IPS-18a (cell line): ENCODE measurements around the gene PPM1L.

Experiments used
- H3K27ac ChIP-seq: one replicate; pipeline ENCODE4 v1.5.1; 2013; ENCODE audit warnings: low read length
- H3K27me3 ChIP-seq: one replicate; pipeline ENCODE4 v1.6.1; 2013; ENCODE audit warnings: mild to moderate bottlenecking, low read length; ENCODE audit not compliant: control insufficient read depth, insufficient read depth
- H3K36me3 ChIP-seq: one replicate; pipeline ENCODE4 v1.6.1; 2013; ENCODE audit warnings: low read depth, low read length; ENCODE audit not compliant: control insufficient read depth
- H3K4me1 ChIP-seq: one replicate; pipeline ENCODE4 v1.6.1; 2013; ENCODE audit warnings: low read depth, low read length; ENCODE audit not compliant: control insufficient read depth
- H3K4me3 ChIP-seq: one replicate; pipeline ENCODE4 v1.5.1; 2013; ENCODE audit warnings: low read length
- H3K9ac ChIP-seq: one replicate; pipeline ENCODE4 v1.6.1; 2013; ENCODE audit warnings: mild to moderate bottlenecking, low read length, moderate library complexity
- H3K9me3 ChIP-seq: one replicate; pipeline ENCODE4 v1.6.1; 2013; ENCODE audit warnings: low read depth, low read length; ENCODE audit not compliant: control insufficient read depth

Gene PPM1L

DNA sequence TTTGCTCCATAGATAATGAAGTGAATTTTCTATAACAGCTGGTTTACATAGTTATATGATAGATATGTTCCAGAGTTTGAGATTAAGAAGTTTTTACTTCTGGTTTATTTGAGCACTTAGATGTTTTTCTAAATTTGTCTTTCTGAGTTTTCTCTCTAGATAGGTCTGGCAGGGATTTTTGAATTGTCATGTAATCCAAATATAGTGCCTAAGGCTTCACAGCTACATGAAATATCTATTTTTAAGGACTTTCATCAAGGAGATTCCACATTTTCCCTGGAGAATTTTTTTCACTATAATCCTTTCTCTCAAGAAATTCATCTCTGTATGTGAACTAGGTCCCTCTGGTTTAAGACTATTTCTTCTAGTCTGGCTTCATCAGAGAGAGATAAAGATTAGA lies 12.0 kb downstream of the PPM1L start:
- Histone ChIP-seq H3K4me3 (no peak overlapping the region), H3K9me3 (no peaks in the 10 kb centered on the region), H3K4me1 (no peaks in the 10 kb centered on the region), H3K9ac (no peak overlapping the region), H3K36me3 (no peaks in the 10 kb centered on the region), H3K27me3 (no peaks in the 10 kb centered on the region), H3K27ac (no peak overlapping the region)

DNA sequence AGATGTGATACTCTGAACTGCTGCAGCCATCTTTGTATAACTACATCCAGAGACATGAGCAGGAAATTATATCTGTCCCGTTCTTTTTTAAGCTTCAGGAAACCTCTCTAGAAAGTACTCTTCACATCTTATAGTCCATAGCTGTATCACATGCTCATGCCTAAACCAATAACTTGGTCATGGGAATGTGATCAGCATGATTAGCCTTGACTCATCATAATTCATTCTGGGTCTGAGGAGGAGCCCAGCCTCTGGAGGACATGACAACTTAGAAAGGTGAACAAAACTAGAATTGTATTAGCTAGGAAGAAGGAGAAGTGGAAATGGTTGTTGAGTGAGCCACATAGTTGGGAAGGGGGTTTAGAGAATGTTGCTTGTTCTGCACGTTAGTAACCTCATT lies 12.9 kb downstream of the PPM1L start:
- H3K4me1 ChIP-seq = no peaks in the 10 kb centered on the region
- no peaks in the 10 kb centered on the region for H3K27me3 ChIP-seq
- H3K36me3 ChIP-seq = no peaks in the 10 kb centered on the region
- no peak overlapping the region for H3K4me3 ChIP-seq
- H3K27ac ChIP-seq = no peak overlapping the region
- H3K9ac ChIP-seq = no peak overlapping the region
- H3K9me3 ChIP-seq = no peaks in the 10 kb centered on the region

DNA sequence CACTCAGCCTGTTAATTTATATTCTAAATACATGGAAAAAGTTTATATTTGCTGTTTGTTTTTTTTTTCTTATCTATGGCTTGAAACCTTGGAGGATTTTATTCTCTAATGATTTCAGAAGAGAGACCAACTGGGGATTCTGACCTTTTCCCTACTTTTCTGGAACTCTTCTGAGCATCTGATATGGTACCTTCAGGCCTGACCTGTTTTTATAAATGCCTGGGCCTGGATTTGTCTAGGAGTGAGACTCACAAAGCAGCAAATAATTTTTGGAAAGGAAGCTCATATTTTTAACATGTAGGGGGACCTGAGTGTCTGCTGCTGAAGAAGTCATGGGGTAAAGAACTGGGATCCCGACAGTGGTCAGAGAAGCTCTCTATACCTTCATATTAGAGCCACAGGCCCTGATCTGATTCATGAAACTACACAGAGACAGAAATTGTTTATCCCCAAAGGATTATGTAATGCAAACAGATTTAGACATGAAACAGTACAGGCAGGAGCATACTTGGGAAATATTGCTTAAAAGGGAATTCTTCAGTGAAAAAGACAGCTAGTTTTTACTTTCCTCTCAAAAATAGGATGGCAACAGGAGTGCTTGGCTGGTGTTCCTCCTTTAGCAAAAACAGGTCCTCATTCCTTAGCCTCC lies 15.9 kb downstream of the PPM1L start:
- Histone ChIP-seq H3K9me3 (no peaks in the 10 kb centered on the region), H3K9ac (no peak overlapping the region), H3K27ac (no peak overlapping the region), H3K4me1 (no peaks in the 10 kb centered on the region), H3K4me3 (no peak overlapping the region), H3K36me3 (no peaks in the 10 kb centered on the region), H3K27me3 (no peaks in the 10 kb centered on the region)

DNA sequence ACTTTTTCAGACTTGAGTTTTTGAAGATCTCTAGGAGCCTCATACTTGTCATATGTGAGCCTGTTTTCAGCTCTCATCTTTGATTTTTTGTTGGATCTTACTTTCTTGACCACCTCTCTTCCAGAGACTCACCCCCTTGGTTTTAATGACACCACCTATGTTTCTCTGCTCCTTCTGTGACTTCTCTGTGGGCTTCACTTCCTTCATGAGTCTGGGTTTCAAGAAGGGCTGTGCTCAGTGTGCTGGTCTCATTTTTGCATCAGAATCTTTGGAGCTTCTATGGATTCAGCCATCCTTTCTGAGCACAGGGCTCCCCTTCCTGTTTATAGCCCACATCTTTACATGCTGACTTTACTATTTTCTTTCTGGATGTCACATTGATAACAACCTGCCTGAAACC lies 17.7 kb downstream of the PPM1L start:
- H3K36me3 ChIP-seq = no peaks in the 10 kb centered on the region
- no peak overlapping the region for H3K27ac ChIP-seq
- no peaks in the 10 kb centered on the region for H3K4me1 ChIP-seq
- no peak overlapping the region for H3K4me3 ChIP-seq
- H3K27me3 ChIP-seq = no peaks in the 10 kb centered on the region
- H3K9ac ChIP-seq = no peak overlapping the region
- H3K9me3 ChIP-seq = no peaks in the 10 kb centered on the region

DNA sequence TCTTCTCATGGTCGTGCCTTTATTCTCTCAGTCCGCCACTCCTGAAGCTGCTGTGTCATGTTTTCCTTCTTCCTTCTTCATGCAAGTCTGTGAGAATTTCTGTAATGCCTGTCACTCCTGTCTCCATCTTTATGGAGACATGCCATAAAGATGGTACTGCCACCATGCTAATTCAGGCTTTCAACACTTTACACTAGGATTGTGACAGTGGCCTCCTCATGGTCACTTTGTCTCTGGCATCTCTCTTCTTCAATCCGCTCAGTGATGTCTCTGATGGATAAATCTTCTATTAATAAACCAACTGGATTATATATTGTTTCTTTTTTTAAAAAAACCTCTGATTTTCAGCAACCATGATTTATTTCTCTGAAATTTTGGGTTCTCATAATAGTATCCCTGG lies 18.1 kb downstream of the PPM1L start:
- Histone ChIP-seq H3K4me1 (no peaks in the 10 kb centered on the region), H3K9me3 (no peaks in the 10 kb centered on the region), H3K4me3 (no peak overlapping the region), H3K27me3 (no peaks in the 10 kb centered on the region), H3K9ac (no peak overlapping the region), H3K27ac (no peak overlapping the region), H3K36me3 (no peaks in the 10 kb centered on the region)

DNA sequence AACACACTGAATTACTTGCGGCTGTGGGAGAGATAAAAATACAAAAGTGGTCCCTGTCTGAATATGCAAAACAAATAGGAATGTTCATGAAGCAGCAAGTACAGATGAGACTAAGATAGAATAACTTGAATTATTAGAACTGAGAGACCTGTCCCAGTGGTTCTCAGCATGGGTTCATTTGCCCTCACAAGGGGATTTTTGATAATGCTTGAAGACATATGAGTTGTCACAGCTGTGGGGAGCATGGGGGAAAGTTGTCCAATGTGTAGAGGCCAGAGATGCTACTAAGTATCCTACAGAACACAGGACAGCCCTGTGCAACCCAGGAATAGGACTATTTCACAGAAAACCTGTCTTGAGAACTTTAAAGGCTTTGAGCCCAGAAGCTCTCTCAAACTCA lies 22.4 kb downstream of the PPM1L start:
- Histone ChIP-seq H3K27ac (no peak overlapping the region), H3K9ac (no peak overlapping the region), H3K4me1 (no peaks in the 10 kb centered on the region), H3K4me3 (no peak overlapping the region), H3K9me3 (no peaks in the 10 kb centered on the region), H3K36me3 (no peaks in the 10 kb centered on the region), H3K27me3 (no peaks in the 10 kb centered on the region)

DNA sequence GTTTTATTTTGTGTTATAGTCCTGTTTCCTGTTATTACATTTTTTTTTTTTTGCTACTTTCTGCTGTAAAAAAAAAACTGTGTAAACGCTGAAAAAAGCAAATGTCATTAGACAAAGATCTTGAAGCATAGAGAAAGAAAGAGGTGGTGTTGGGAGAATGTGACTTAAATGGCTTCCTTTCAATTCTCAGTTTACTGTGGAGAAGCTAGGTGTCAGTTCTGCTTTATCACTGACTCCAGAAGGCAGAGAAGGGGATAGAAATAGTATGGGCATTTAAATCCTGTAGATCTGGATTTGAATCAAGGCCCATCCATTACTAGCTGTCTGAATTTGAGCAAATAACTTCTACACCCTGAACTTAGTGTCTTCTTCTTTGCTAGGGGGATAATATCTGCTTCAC lies 23.0 kb downstream of the PPM1L start:
- Histone ChIP-seq H3K9ac (no peak overlapping the region), H3K9me3 (no peaks in the 10 kb centered on the region), H3K4me1 (peaks cover 1% of the 10 kb centered on the region), H3K27ac (no peak overlapping the region), H3K36me3 (no peaks in the 10 kb centered on the region), H3K4me3 (no peak overlapping the region), H3K27me3 (no peaks in the 10 kb centered on the region)

DNA sequence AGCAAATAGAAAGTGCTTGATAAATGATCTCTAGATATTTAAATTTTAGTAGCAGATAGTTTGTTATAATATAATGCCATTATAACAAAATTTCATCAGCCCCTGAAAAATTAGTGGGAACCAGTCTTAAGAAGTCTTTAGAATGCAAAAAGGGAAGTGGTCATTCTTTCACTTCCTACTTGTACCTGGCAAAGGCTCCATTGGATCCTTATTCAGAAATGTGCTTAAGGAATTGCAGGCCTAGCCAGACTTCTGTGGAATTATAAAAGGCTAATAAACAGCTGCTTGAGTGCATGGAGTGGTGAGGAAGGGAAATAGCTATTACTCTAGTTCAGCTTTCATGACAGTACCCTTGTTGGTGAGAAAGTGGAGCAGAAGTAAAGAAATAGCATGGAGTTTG lies 24.2 kb downstream of the PPM1L start:
- peaks cover 11% of the 10 kb centered on the region for H3K4me1 ChIP-seq
- no peaks in the 10 kb centered on the region for H3K9me3 ChIP-seq
- no peak overlapping the region for H3K27ac ChIP-seq
- no peak overlapping the region for H3K9ac ChIP-seq
- H3K4me3 ChIP-seq = no peak overlapping the region
- H3K36me3 ChIP-seq = no peaks in the 10 kb centered on the region
- H3K27me3 ChIP-seq = no peaks in the 10 kb centered on the region

DNA sequence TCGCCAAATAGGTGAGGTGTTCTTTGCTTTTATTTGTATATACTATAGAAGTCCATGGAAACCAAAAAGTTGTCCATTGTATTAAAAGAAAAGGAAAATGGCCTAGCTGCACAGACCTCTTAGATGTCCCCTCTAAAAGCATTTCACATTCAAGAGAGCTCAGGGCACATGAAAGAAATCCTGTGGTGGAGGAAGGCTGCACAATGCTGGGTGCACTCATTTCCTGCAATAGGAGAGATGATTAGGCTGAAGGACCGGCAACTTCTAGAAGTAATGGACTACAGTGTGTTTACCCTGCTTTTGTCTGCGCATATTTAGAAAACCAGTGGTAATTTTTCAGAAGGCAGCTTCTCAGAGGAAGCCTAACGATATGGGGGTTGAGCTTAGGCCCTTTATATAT lies 25.4 kb downstream of the PPM1L start:
- Histone ChIP-seq H3K9ac (no peak overlapping the region), H3K4me3 (no peak overlapping the region), H3K9me3 (no peaks in the 10 kb centered on the region), H3K4me1 (peaks cover 11% of the 10 kb centered on the region), H3K27ac (no peak overlapping the region), H3K36me3 (no peaks in the 10 kb centered on the region), H3K27me3 (no peaks in the 10 kb centered on the region)

DNA sequence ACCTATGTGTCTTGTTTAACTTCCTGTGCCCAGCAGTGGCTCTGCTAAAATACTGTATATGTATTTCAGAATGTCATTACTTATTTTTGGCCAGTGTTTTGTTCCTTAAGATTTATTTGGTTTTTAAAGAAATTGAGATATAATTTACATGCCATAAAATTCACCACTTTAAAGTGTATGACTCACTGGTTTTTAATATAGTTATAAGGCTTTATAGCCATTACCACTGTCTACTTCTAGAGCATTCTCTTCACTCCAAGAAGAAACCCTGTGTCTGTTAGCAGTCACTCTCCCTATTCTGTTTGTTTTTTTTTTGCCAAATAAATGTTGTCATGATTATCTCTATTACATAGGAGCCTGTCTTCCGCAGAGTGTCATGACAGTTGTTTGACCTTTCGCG lies 25.8 kb downstream of the PPM1L start:
- Histone ChIP-seq H3K4me1 (peaks cover 11% of the 10 kb centered on the region), H3K9ac (no peak overlapping the region), H3K9me3 (peaks cover 4% of the 10 kb centered on the region), H3K36me3 (no peaks in the 10 kb centered on the region), H3K27ac (no peak overlapping the region), H3K4me3 (no peak overlapping the region), H3K27me3 (no peaks in the 10 kb centered on the region)

DNA sequence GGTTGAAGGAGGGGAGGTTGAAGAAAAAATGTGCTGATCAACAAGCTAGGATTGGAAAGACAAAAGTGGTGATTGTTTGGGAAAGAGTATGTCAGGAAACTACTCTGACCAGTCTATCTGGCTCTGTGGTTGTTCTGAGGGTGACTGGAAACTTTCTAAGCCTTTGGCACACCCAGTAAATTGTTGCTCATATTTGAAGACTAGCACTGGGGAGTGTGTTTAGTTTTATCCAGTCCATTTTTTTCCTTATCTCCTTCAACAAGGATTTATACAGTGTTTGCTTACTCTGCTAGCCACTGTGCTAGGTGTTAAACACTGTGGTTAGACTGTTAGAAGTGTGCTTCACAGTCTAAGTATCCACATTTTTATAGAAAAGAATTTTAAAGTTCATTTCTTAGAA lies 28.8 kb downstream of the PPM1L start:
- Histone ChIP-seq H3K9me3 (peaks cover 8% of the 10 kb centered on the region), H3K4me1 (peaks cover 11% of the 10 kb centered on the region), H3K36me3 (no peaks in the 10 kb centered on the region), H3K27me3 (no peaks in the 10 kb centered on the region), H3K27ac (peak overlapping the region; percentile 49), H3K4me3 (no peak overlapping the region), H3K9ac (no peak overlapping the region)

DNA sequence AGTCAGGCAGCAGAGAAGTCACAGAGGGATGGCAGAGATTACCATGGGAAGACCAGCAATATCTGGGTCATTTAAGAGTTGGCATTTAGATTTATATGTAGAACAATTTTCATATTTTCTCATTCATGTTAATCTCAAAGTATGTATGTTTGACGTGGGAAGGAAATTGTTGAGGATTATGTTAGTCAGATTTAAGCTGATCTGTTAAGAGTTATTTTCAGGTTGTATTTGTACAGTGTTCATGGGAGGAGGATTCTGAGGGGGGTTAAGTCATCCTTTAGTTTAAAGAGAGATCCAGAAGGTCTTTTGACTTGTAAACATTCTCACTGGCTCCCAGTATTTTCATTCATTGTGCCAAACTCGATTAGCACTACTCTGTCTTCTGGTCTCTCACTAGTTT lies 34.7 kb downstream of the PPM1L start:
- Histone ChIP-seq H3K9ac (no peak overlapping the region), H3K9me3 (peaks cover 8% of the 10 kb centered on the region), H3K27ac (no peak overlapping the region), H3K4me1 (peaks cover under 1% of the 10 kb centered on the region), H3K4me3 (no peak overlapping the region), H3K36me3 (no peaks in the 10 kb centered on the region), H3K27me3 (no peaks in the 10 kb centered on the region)
